ENCODE results near the gene BEX4. TPM values are rescaled to one million over a fixed set of nuclear protein-coding genes. Genes with fewer than 3 reads are reported as not detected.

BEX4 gene
- total and polyA plus RNA-seq, 2 of the 13 experiments (the other 11 are each of a cell fraction or from before 2014, with no cell fraction given): not detected

DNA sequence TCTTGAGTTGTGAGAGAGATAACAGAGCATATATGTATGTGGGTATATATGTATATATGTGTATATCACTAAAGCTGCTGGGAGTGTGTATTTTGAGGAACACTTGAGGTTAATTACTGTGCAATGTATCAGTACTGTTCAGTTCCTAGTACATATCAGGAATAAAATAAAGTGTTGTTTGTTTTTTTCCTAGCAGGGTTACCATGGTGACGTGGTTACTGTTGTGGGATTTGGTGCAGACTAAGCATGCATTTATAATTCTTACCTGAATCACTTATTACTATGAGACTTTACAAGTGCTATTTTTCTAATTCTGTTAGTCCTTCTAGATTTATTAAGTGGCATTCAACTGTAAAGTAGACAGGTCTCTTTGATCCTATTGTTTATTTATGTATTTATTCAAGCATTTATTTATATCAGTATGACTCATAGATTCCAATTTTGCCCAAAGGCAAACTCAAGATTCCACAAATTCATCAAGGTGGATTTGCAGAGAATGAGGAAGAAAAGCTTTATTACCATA, 26.9 kb upstream of the BEX4 start:
- BruUV-seq (replicated peaks): no TSS peak
- H3K9ac ChIP-seq (ENCODE audit: insufficient read depth, low read depth, low read length): no peak overlapping the region
- 0% methylated on average over 1 of the region's 1 CpG for WGBS (ENCODE audit: low lambda C conversion rate)
- no peaks in the 10 kb centered on the region for H3K27me3 ChIP-seq (ENCODE audit: control insufficient read depth in 1 of 2, insufficient read depth in 2 of 2, low read length in 2 of 2)
- DNase-seq (ENCODE audit: low spot score) (no peak), FAIRE-seq (no peak), ATAC-seq (no peak)
- H3K4me2 ChIP-seq (ENCODE audit: low read depth, low read length): no peak overlapping the region
- no peaks in the 10 kb centered on the region for H3K9me3 ChIP-seq (ENCODE audit: low read length)
- H4K20me1 ChIP-seq (ENCODE audit: insufficient read depth, low read length): no peaks in the 10 kb centered on the region
- no peak overlapping the region for H3K4me3 ChIP-seq (replicated peaks in 1 of 3; ENCODE audit: insufficient read depth in 1 of 3, low read depth in 2 of 3, low read length in 3 of 3)
- H3K36me3 ChIP-seq (replicated peaks in 1 of 2; ENCODE audit: control insufficient read depth in 1 of 2, insufficient read depth in 2 of 2, low read length in 2 of 2): no peaks in the 10 kb centered on the region
- ChIA-PET POLR2A (no interaction called here), CTCF (ENCODE audit: low intra/inter-chr PET ratio, low total read pairs) (no interaction called here)
- intact Hi-C loops (cut with micrococcal nuclease; ENCODE audit: unreplicated experiment): no loop called here
- no peak overlapping the region for H3K27ac ChIP-seq (ENCODE audit: extremely low read length, insufficient read depth, low read length)
- no peaks in the 10 kb centered on the region for H3K4me1 ChIP-seq (ENCODE audit: insufficient read depth, low read length)
- H2AFZ ChIP-seq (ENCODE audit: low read length): no peak overlapping the region
- TF ChIP-seq ARHGAP35 (CRISPR knock-in tag; IDR thresholded peaks at IDR 0.05; ENCODE audit: borderline replicate concordance): no peak
- no peak for TF ChIP-seq MAFF (IDR thresholded peaks at IDR 0.05; ENCODE audit: low read depth, low read length)
- no peak for TF ChIP-seq CC2D1A (CRISPR knock-in tag; IDR thresholded peaks at IDR 0.05)
- no peak for TF ChIP-seq ZNF7 (CRISPR knock-in tag; IDR thresholded peaks at IDR 0.05)
- no peak for TF ChIP-seq ZNF33B (CRISPR knock-in tag; IDR thresholded peaks at IDR 0.05)
- TF ChIP-seq ZNF251 (CRISPR knock-in tag; IDR thresholded peaks at IDR 0.05): no peak
- no peak for TF ChIP-seq ZNF615 (CRISPR knock-in tag; IDR thresholded peaks at IDR 0.05; ENCODE audit: borderline replicate concordance)
- TF ChIP-seq ZNF776 (CRISPR knock-in tag; IDR thresholded peaks at IDR 0.05): no peak
- no peak for TF ChIP-seq EEA1 (CRISPR knock-in tag; IDR thresholded peaks at IDR 0.05; ENCODE audit: borderline replicate concordance)
- TF ChIP-seq TCF12 (IDR thresholded peaks at IDR 0.05): no peak
- no peak for TF ChIP-seq TCF12 (CRISPR knock-in tag; IDR thresholded peaks at IDR 0.05)
- TF ChIP-seq CENPT (CRISPR knock-in tag; IDR thresholded peaks at IDR 0.05; ENCODE audit: low read depth): no peak
- in situ Hi-C loops (cut with HindIII; ENCODE audit: extremely low pct_ligation_motif_present, low pct_unique_long_range_greater_than_20kb): no loop called here
- H3K79me2 ChIP-seq (ENCODE audit: insufficient read depth, low read length): no peaks in the 10 kb centered on the region
